GM12878 (cell line): ENCODE data around the gene MID1. TPM values are rescaled to one million over a fixed set of nuclear protein-coding genes. Genes with fewer than 3 reads are reported as not detected.

Experiments
- ATAC-seq: fragments of 200-7000 bp; cut with Tn5 transposase; 3 replicates; pipeline ENCODE4 v1.9.1; 2020; ENCODE audit warnings: mild to moderate bottlenecking, moderate library complexity
- BruUV-seq: library from RNA; stranded (reverse); fragments of 400-500 nt; replicated peaks from 2 replicates; lab custom pipeline; 2021; lab: Mats Ljungman, UMichigan
- CTCF ChIA-PET: fragments of 300-600 bp; sonication (Branson Sonifier 250); formaldehyde crosslinking; extraction: SDS; loops from one replicate; lab custom pipeline; 2021; ENCODE audit warnings: inconsistent platforms; lab: Yijun Ruan, JAX
- POLR2A ChIA-PET: fragments of 350-600 bp; formaldehyde crosslinking; extraction: SDS; loops from one replicate; lab custom pipeline; 2021; ENCODE audit warnings: inconsistent platforms; lab: Charles Lee
- RAD21 ChIA-PET: fragments of 300-600 bp; sonication (Branson Sonifier 250); formaldehyde crosslinking; loops from one replicate; lab custom pipeline; 2023; ENCODE audit warnings: antibody characterized with exemption; ENCODE audit not compliant: unreplicated experiment; lab: Charles Lee
- SMC1A ChIA-PET: fragments of 300-600 bp; sonication (Branson Sonifier 250); formaldehyde crosslinking; loops from one replicate; lab custom pipeline; 2023; ENCODE audit not compliant: unreplicated experiment, uncharacterized antibody; lab: Charles Lee
- DNase-seq: peaks from one replicate; pipeline ENCODE4 v3.0.0-alpha.2; 2011; ENCODE audit warnings: low read depth, low spot score
- FAIRE-seq: peaks from 3 replicates; lab custom pipeline; 2011; peaks lifted over from hg19 to GRCh38; lab: Jason Lieb, UNC
- H2AFZ ChIP-seq: 2 replicates; pipeline ENCODE4 v1.6.0; 2011; ENCODE audit warnings: low read depth, low read length, control low read depth; ENCODE audit not compliant: control insufficient read depth
- H3K27ac ChIP-seq: 2 replicates; pipeline ENCODE4 v1.5.1; 2011; ENCODE audit warnings: control low read depth; ENCODE audit not compliant: control insufficient read depth, insufficient read depth
- H3K27me3 ChIP-seq, 2 experiments: replicated peaks in 1 of 2; 2 replicates each; pipeline versions ENCODE4 v1.6.0 to v1.6.1; 2011; ENCODE audit warnings: low read length in 1 of 2; ENCODE audit not compliant: control insufficient read depth in 2 of 2, insufficient read depth in 2 of 2
- H3K36me3 ChIP-seq, 2 experiments: 2 replicates each; pipeline ENCODE4 v1.5.1; 2011; ENCODE audit warnings: low read length in 1 of 2; ENCODE audit not compliant: control insufficient read depth in 2 of 2, insufficient read depth in 2 of 2
- H3K4me1 ChIP-seq: 2 replicates; pipeline ENCODE4 v1.6.1; 2011; ENCODE audit warnings: mild to moderate bottlenecking, low read length, moderate library complexity, mixed read lengths; ENCODE audit not compliant: control insufficient read depth, insufficient read depth
- H3K4me2 ChIP-seq: 2 replicates; pipeline ENCODE4 v1.6.0; 2011; ENCODE audit warnings: control low read depth; ENCODE audit not compliant: control insufficient read depth, insufficient read depth
- H3K4me3 ChIP-seq: fragments of 200-600 bp; sonication (generic); 2 replicates; pipeline ENCODE4 v1.5.1; 2016
- H3K79me2 ChIP-seq: 2 replicates; pipeline ENCODE4 v1.6.0; 2011; ENCODE audit warnings: low read length; ENCODE audit not compliant: control insufficient read depth, insufficient read depth
- H3K9ac ChIP-seq: 2 replicates; pipeline ENCODE4 v1.8.0; 2011; ENCODE audit warnings: low read length, control low read depth, mixed read lengths; ENCODE audit not compliant: control insufficient read depth, insufficient read depth
- H3K9me3 ChIP-seq: replicated peaks from 3 replicates; pipeline ENCODE4 v1.5.1; 2011; ENCODE audit warnings: mild to moderate bottlenecking, low read length; ENCODE audit not compliant: control insufficient read depth, insufficient read depth
- H4K20me1 ChIP-seq: 2 replicates; pipeline ENCODE4 v1.6.0; 2011; ENCODE audit not compliant: control insufficient read depth, insufficient read depth
- ESRRA ChIP-seq: IDR thresholded peaks from 2 replicates; pipeline ENCODE4 v1.6.1; 2012; ENCODE audit warnings: mild to moderate bottlenecking, low read length, improper control_type of control experiment
- IKZF1 ChIP-seq: fragments of 450-650 bp; conservative IDR thresholded peaks from 2 replicates; pipeline ENCODE4 v1.6.1; 2017; ENCODE audit warnings: antibody characterized with exemption, mild to moderate bottlenecking
- IRF4 ChIP-seq: IDR thresholded peaks from 2 replicates; pipeline ENCODE4 v1.6.1; 2011; ENCODE audit warnings: low read depth, low read length
- JUNB ChIP-seq: IDR thresholded peaks from 2 replicates; pipeline ENCODE4 v1.6.1; 2016; ENCODE audit warnings: antibody characterized with exemption, mild to moderate bottlenecking
- JUND ChIP-seq: IDR thresholded peaks from 2 replicates; pipeline ENCODE4 v1.6.1; 2012; ENCODE audit warnings: low read depth, mild to moderate bottlenecking, low read length, improper control_type of control experiment, moderate library complexity
- NBN ChIP-seq: fragments of 450-650 bp; IDR thresholded peaks from 2 replicates; pipeline ENCODE4 v1.6.1; 2016
- NR2C2 ChIP-seq: IDR thresholded peaks from 2 replicates; pipeline ENCODE4 v1.6.1; 2011; ENCODE audit warnings: borderline replicate concordance, low read depth; ENCODE audit not compliant: control insufficient read depth, insufficient read length
- RB1 ChIP-seq: fragments of 450-650 bp; formaldehyde crosslinking; IDR thresholded peaks from 2 replicates; pipeline ENCODE4 v1.6.1; 2017; ENCODE audit warnings: mild to moderate bottlenecking, borderline replicate concordance
- SREBF1 ChIP-seq: IDR thresholded peaks from 2 replicates; pipeline ENCODE4 v1.6.1; 2012; ENCODE audit warnings: mild to moderate bottlenecking, low read length
- SRF ChIP-seq, 2 experiments: IDR thresholded peaks; 2 replicates each; pipeline ENCODE4 v1.6.1; 2011; ENCODE audit warnings: low read depth in 2 of 2, low read length in 2 of 2, mild to moderate bottlenecking in 1 of 2, moderate library complexity in 1 of 2
- ZBED1 ChIP-seq: IDR thresholded peaks from 2 replicates; pipeline ENCODE4 v1.6.1; 2016; ENCODE audit warnings: borderline replicate concordance
- ZSCAN29 ChIP-seq: fragments of 450-650 bp; IDR thresholded peaks from 2 replicates; pipeline ENCODE4 v1.6.1; 2017; ENCODE audit warnings: mild to moderate bottlenecking, moderate library complexity
- WGBS: methylation state at CpG from one replicate; pipeline ENCODE4 v1.1.6; 2016; ENCODE audit warnings: low lambda C conversion rate; ENCODE audit not compliant: insufficient replicate concordance, insufficient coverage; ENCODE audit errors: missing lambda C conversion rate; 5-methylcytosine and 5-hydroxymethylcytosine counted together
- in situ Hi-C: fragments of 300-500 bp; cut with MboI; formaldehyde crosslinking; loops from 9 replicates; pipeline ENCODE4 v1.14.3; 2018; ENCODE audit warnings: mixed read lengths
- intact Hi-C: fragments of 100-400 bp; cut with micrococcal nuclease; formaldehyde crosslinking; loops from one replicate; pipeline ENCODE4 v1.14.2; 2022; ENCODE audit not compliant: unreplicated experiment
- polyA plus RNA-seq, 11 experiments: library from polyadenylated mRNA; depleted of rRNA in 4 of 11; unstranded in 6 of 11; stranded (reverse) in 5 of 11; fragments of >200 nt; fragmentation: Nextera tagmentation in 4 of 11; fragmentation: Illumina TruSeq in 1 of 11; extraction: Ambion mirVana in 4 of 11; extraction: Trizol in 1 of 11; gene quantifications; 1 replicate in 1 of 11; 2 replicates in 10 of 11; pipeline versions ENCODE4 v1.2.1 to v1.2.3, GENCODE V29; 2011 to 2016; ENCODE audit warnings: inconsistent platforms in 2 of 11, missing spikeins in 2 of 11, low read depth in 1 of 11
- total RNA-seq, 4 experiments: library from RNA; depleted of rRNA in 3 of 4; stranded (reverse); fragments of >200 nt in 3 of 4; fragmentation: Illumina TruSeq in 1 of 4; extraction: Trizol in 1 of 4; gene quantifications; 2 replicates each; pipeline versions ENCODE4 v1.2.1 to v1.2.3, GENCODE V29; 2013 to 2021

The MID1 gene
- total and polyA plus RNA-seq, 10 of the 15 experiments (the other 5 are each of a cell fraction or from before 2014, with no cell fraction given): 0.04 to 0.51 (median 0.14) TPM; not detected in 1

DNA sequence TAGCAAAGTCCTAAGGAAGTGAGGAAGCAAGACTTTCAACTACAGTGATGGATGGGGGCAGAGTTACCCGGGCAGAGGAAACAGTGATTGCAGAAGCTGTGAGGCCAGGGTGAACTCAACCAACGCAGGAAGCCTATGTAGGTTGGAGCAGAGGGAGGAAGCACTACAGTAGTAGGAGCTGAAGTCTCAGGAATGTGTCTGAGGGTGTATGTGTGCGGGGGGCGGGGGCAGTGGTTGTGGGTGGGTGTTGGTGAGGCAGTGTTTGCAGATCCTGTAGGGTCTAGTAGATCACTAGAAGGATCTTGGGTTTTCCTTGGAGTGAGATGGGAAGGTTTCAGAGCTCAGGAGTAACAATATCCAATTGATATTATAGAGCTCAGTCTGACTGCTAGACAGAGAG lies 9.9 kb upstream of the MID1 start:
- RAD21 ChIA-PET: no interaction called here
- Histone ChIP-seq H3K27me3 (no peaks in the 10 kb centered on the region), H3K36me3 (no peaks in the 10 kb centered on the region), H3K79me2 (no peaks in the 10 kb centered on the region), H3K4me2 (no peak overlapping the region), H3K27ac (no peak overlapping the region), H2AFZ (no peak overlapping the region), H3K4me1 (no peaks in the 10 kb centered on the region), H3K4me3 (no peak overlapping the region), H4K20me1 (no peaks in the 10 kb centered on the region), H3K9me3 (no peaks in the 10 kb centered on the region), H3K9ac (no peak overlapping the region)
- no TSS peak for BruUV-seq
- WGBS: 9% methylated on average over 4 of the region's 4 CpGs
- POLR2A ChIA-PET: interaction anchor here (0.6 kb wide), 1 partner anchor 101 kb away, joined by 4 read pairs; no protein-coding TSS in a partner anchor
- FAIRE-seq (no peak), ATAC-seq (no peak), DNase-seq (no peak)
- intact Hi-C loops (no loop called here), in situ Hi-C loops (no loop called here)
- CTCF ChIA-PET: interaction anchor here (1.6 kb wide), 1 partner anchor 440 kb away, joined by 4 read pairs; no protein-coding TSS in a partner anchor
- SMC1A ChIA-PET: interaction anchor here (0.6 kb wide), 1 partner anchor 11 kb away, joined by 3 read pairs; no protein-coding TSS in a partner anchor
- no peak for TF ChIP-seq IKZF1

DNA sequence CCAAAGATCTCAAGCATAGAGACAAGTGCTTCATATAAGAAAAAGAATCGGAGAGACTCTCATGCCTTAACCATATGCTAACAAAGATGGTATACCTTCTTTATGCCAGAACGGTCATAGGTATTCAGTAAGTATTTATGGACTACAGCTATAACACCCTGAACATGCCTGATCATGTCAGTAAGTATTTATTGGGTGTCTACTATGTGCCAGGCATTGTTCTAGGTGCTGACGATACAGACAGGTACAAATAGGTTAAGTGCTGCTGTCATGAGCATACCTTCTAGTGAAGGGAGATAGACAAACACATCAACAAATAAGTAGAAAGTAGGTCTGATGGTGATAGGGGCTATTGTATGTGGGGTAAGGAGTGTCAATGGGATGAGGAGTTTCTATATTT lies 9.5 kb upstream of the MID1 start:
- CTCF ChIA-PET: interaction anchor here (1.6 kb wide), 1 partner anchor 439 kb away, joined by 4 read pairs; no protein-coding TSS in a partner anchor
- in situ Hi-C loops: no loop called here
- DNase-seq (no peak), FAIRE-seq (no peak), ATAC-seq (no peak)
- H3K9ac ChIP-seq: no peak overlapping the region
- no peaks in the 10 kb centered on the region for H3K4me1 ChIP-seq
- no peaks in the 10 kb centered on the region for H3K9me3 ChIP-seq
- no peaks in the 10 kb centered on the region for H4K20me1 ChIP-seq
- 15% methylated on average over 3 of the region's 3 CpGs for WGBS
- H3K79me2 ChIP-seq: no peaks in the 10 kb centered on the region
- intact Hi-C loops: no loop called here
- H3K4me3 ChIP-seq: no peak overlapping the region
- POLR2A ChIA-PET: interaction anchor here (0.6 kb wide), 1 partner anchor 102 kb away, joined by 4 read pairs; no protein-coding TSS in a partner anchor
- no peak for TF ChIP-seq JUNB
- TF ChIP-seq NBN: no peak
- no peak for TF ChIP-seq NR2C2
- TF ChIP-seq JUND: no peak
- TF ChIP-seq ZSCAN29: no peak
- no peak for TF ChIP-seq RB1
- no peak for TF ChIP-seq SRF (IDR thresholded peaks at IDR 0.05; ENCODE audit: low read depth in 2 of 2, low read length in 2 of 2)
- no peak for TF ChIP-seq ESRRA
- no peak for TF ChIP-seq ZBED1
- TF ChIP-seq SREBF1: no peak
- no peak for TF ChIP-seq IRF4
- no peak overlapping the region for H2AFZ ChIP-seq
- BruUV-seq: no TSS peak
- RAD21 ChIA-PET: no interaction called here
- no peaks in the 10 kb centered on the region for H3K27me3 ChIP-seq
- no peaks in the 10 kb centered on the region for H3K36me3 ChIP-seq
- H3K27ac ChIP-seq: no peak overlapping the region
- SMC1A ChIA-PET: interaction anchor here (0.6 kb wide), 1 partner anchor 11 kb away, joined by 3 read pairs; no protein-coding TSS in a partner anchor
- H3K4me2 ChIP-seq: no peak overlapping the region
